ENCODE data around the gene PPFIA2. TPM values are rescaled to one million over a fixed set of nuclear protein-coding genes. Genes with fewer than 3 reads are reported as not detected.

Gene PPFIA2
- total RNA-seq, 1 donor from 2014 or later, result not detected

GRCh38 chr12:81274637-81275529 lies 484.3 kb downstream of the PPFIA2 start:
- no peak for DNase-seq (ENCODE audit: low read depth in 2 of 2)

GRCh38 chr12:81270385-81270784 lies 488.8 kb downstream of the PPFIA2 start:
- DNase-seq (ENCODE audit: low read depth in 2 of 2), result no peak

- no peak for DNase-seq (ENCODE audit: low read depth in 2 of 2)
Measured at GRCh38 chr12:81263072-81263471, 496.1 kb downstream of the PPFIA2 start.

GRCh38 chr12:81261508-81262207 lies 497.5 kb downstream of the PPFIA2 start:
- DNase-seq (ENCODE audit: low read depth in 2 of 2), result no peak

GRCh38 chr12:81259360-81259759 lies 499.8 kb downstream of the PPFIA2 start:
- DNase-seq (ENCODE audit: low read depth in 2 of 2), result no peak

- DNase-seq (ENCODE audit: low read depth in 2 of 2), result peak; percentile 5 to 68
Measured at GRCh38 chr12:81257947-81258551, 501.1 kb downstream of the PPFIA2 start.

GRCh38 chr12:81255947-81256346 lies 503.2 kb downstream of the PPFIA2 start:
- DNase-seq (ENCODE audit: low read depth in 2 of 2), result no peak

GRCh38 chr12:81255456-81255855 lies 503.7 kb downstream of the PPFIA2 start:
- no peak for DNase-seq (ENCODE audit: low read depth in 2 of 2)

GRCh38 chr12:81253360-81253759 lies 505.8 kb downstream of the PPFIA2 start:
- no peak for DNase-seq (ENCODE audit: low read depth in 2 of 2)

- no peak for DNase-seq (ENCODE audit: low read depth in 2 of 2)
Measured at GRCh38 chr12:81252228-81252627, 506.9 kb downstream of the PPFIA2 start.

- no peak for DNase-seq (ENCODE audit: low read depth in 2 of 2)
Measured at GRCh38 chr12:81249976-81250375, 509.2 kb downstream of the PPFIA2 start.

GRCh38 chr12:81245907-81246570 lies 513.1 kb downstream of the PPFIA2 start:
- DNase-seq (ENCODE audit: low read depth in 2 of 2), result no peak

- DNase-seq (ENCODE audit: low read depth in 2 of 2), result no peak
Measured at GRCh38 chr12:81245458-81245857, 513.7 kb downstream of the PPFIA2 start.

- DNase-seq (ENCODE audit: low read depth in 2 of 2), result peak in 1 of 2 donors; percentile 60
Measured at GRCh38 chr12:81231574-81232368, 527.4 kb downstream of the PPFIA2 start.

- no peak for DNase-seq (ENCODE audit: low read depth in 2 of 2)
Measured at GRCh38 chr12:81229759-81230158, 529.4 kb downstream of the PPFIA2 start.

- no peak for DNase-seq (ENCODE audit: low read depth in 2 of 2)
Measured at GRCh38 chr12:81224626-81225025, 534.5 kb downstream of the PPFIA2 start.

- DNase-seq (ENCODE audit: low read depth in 2 of 2), result no peak
Measured at GRCh38 chr12:81222846-81223592, 536.1 kb downstream of the PPFIA2 start.

- no peak for DNase-seq (ENCODE audit: low read depth in 2 of 2)
Measured at GRCh38 chr12:81221681-81222080, 537.5 kb downstream of the PPFIA2 start.

GRCh38 chr12:81216739-81217138 lies 542.4 kb downstream of the PPFIA2 start:
- no peak for DNase-seq (ENCODE audit: low read depth in 2 of 2)

GRCh38 chr12:81212996-81213696 lies 546.0 kb downstream of the PPFIA2 start:
- no peak for DNase-seq (ENCODE audit: low read depth in 2 of 2)
